ENCODE results near the gene DTHD1.

The DTHD1 gene

DNA sequence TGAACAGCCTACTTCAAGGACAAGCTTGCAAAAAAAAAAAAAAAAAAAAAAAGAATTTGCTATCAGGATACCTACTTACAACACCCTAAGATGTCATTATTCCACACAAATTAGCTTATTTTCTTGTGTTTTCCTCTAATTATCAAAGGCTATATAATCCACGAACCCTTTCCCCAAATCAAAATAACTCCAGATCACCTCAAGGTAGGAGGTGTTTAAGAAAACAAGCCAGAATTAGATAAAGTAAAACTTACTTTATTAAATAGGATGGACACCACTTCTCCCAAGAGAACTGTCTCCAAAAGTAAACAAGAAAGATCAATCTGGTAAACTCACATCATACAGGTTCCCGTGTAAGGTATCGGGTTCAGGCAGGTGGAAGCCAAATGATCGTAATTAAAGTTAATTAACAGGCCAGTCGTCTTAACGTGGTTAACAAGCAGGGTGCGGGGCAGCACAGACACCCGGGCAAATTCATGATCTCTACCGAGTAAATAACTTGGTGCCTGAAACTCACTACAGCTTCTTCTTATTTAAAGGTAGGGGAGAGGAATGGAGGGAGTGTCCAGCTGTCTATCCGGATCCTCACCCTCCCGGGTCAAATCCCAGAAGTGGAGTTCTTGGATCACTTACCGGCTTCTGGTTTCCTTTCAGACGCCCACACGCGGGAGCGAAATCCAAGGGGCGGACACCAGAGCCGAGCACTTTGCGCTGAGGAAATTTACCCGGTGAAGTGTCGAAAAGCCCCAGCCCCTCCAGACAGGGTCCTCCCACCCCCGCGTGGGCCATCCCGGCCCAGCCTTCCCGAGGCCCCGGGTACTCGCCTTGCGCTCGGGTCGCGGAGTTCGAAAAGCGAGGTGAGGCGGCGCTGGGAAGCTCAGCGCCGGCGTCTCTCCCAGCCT, 37.8 kb upstream of the DTHD1 start:
- Histone ChIP-seq H3K27me3 (ENCODE audit: control insufficient read depth in 1 of 2, insufficient read depth in 1 of 2, low read length in 2 of 2) (peaks cover 0 to 30% of the 10 kb centered on the region in 2 experiments), H3K4me3 (ENCODE audit: insufficient read depth in 1 of 2, low read depth in 1 of 2, low read length in 2 of 2) (peak overlapping the region; percentile 74 to 87), H2BK5ac (ENCODE audit: low read depth, low read length, poor library complexity, severe bottlenecking) (peak overlapping the region; percentile 86), H3K4me1 (ENCODE audit: control insufficient read depth, insufficient read depth, low read depth, low read length) (peaks cover 2% of the 10 kb centered on the region), H3K4ac (ENCODE audit: low read depth in 1 of 2, low read length in 2 of 2) (no peak overlapping the region), H3K18ac (ENCODE audit: low read depth in 1 of 2, low read length in 2 of 2) (peak overlapping the region in 1 of 2 experiments; percentile 28), H3K27ac (ENCODE audit: low read length, poor library complexity, severe bottlenecking) (peak overlapping the region; percentile 74), H3K9me3 (ENCODE audit: control insufficient read depth, low read length) (no peaks in the 10 kb centered on the region), H2AFZ (ENCODE audit: low read depth, low read length) (no peak overlapping the region), H3K23ac (ENCODE audit: low read length in 2 of 2) (no peak overlapping the region), H2AK5ac (ENCODE audit: low read length, severe bottlenecking) (no peak overlapping the region), H3K79me1 (replicated peaks; ENCODE audit: low read length, poor library complexity, severe bottlenecking) (peaks cover 1% of the 10 kb centered on the region), H3K4me2 (ENCODE audit: low read length, poor library complexity, severe bottlenecking) (peak overlapping the region; percentile 97), H4K91ac (ENCODE audit: low read length) (no peak overlapping the region), H2BK12ac (ENCODE audit: low read length in 2 of 2) (no peak overlapping the region), H4K8ac (ENCODE audit: low read length) (no peak overlapping the region), H2BK15ac (ENCODE audit: low read depth, poor library complexity, severe bottlenecking) (no peak overlapping the region), H2BK120ac (ENCODE audit: low read depth, low read length) (no peak overlapping the region), H3K14ac (ENCODE audit: low read length in 2 of 2) (peak overlapping the region in 1 of 2 experiments; percentile 55), H3K9ac (ENCODE audit: low read length) (peak overlapping the region; percentile 32), H3K36me3 (ENCODE audit: control insufficient read depth in 1 of 2, insufficient read depth in 2 of 2, low read depth in 1 of 2, low read length in 2 of 2) (no peaks in the 10 kb centered on the region)
- DNase-seq, result peak; percentile 25
- 6% methylated on average over 18 of the region's 38 CpGs for WGBS

DNA sequence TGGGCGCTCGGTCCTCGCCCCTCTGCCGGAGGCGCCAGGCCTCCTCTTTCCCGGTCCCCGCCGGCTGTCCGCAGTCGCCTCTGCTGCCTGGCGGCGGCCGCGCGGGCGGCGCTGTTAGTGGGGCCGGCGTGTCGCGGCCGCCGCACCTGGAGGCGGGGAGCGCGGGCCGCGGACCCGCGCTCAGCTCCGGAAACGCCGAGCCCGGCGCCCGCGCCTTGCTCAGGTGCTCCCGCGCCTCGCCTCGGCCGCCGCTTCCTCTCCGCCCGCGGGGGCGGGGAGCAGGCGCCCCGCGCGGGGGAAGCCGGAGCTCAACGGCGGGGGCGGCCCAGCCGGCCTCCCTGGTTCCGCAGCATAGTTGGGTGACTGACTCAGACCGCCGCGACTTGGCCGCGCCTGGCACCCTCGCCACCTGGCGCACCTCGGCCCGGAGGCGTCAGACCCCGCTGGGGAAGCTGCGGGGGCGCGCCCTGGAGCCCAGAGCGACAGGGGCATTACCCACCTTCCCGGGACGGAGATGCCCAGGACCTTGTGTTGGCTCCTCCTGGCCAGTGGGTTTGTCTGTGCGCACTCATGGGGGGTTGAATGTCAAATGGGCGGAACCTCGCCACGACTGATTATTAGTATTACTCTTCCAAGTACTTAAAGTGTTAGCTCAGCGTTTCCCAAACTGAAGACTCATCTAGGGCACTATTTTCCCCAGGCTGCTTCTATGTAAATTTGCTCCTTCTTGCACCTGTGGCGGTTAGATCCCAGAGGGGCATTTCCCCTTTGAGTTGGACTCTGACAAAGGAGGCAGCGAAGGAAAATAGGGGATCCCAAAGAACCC, 36.9 kb upstream of the DTHD1 start, which contains the start of gene ARAP2:
Gene ARAP2, minus strand, starts transcription at position 258 of the 826 bp plus-strand sequence. CDS start 15,028 bp downstream, outside the sequence.
- H3K14ac ChIP-seq (ENCODE audit: low read length in 2 of 2), result peak within 1 kb of the TSS in 1 of 2 experiments; percentile 55
- peak within 1 kb of the TSS; percentile 86 for H2BK5ac ChIP-seq (ENCODE audit: low read depth, low read length, poor library complexity, severe bottlenecking)
- H2BK15ac ChIP-seq (ENCODE audit: low read depth, poor library complexity, severe bottlenecking), result no peak within 1 kb of the TSS
- peaks cover 1% of the 10 kb centered on the region for H3K79me1 ChIP-seq (replicated peaks; ENCODE audit: low read length, poor library complexity, severe bottlenecking)
- peak; percentile 13 for DNase-seq
- peak within 1 kb of the TSS; percentile 32 for H3K9ac ChIP-seq (ENCODE audit: low read length)
- H3K4me1 ChIP-seq (ENCODE audit: control insufficient read depth, insufficient read depth, low read depth, low read length), result peaks cover 2% of the 10 kb centered on the region
- no peak within 1 kb of the TSS for H2BK120ac ChIP-seq (ENCODE audit: low read depth, low read length)
- WGBS, result 3% methylated on average over 40 of the region's 81 CpGs
- no peak within 1 kb of the TSS for H2BK12ac ChIP-seq (ENCODE audit: low read length in 2 of 2)
- H2AFZ ChIP-seq (ENCODE audit: low read depth, low read length), result peak within 1 kb of the TSS; percentile 77
- no peak within 1 kb of the TSS for H2AK5ac ChIP-seq (ENCODE audit: low read length, severe bottlenecking)
- peaks cover 0 to 30% of the 10 kb centered on the region in 2 experiments for H3K27me3 ChIP-seq (ENCODE audit: control insufficient read depth in 1 of 2, insufficient read depth in 1 of 2, low read length in 2 of 2)
- H3K4me2 ChIP-seq (ENCODE audit: low read length, poor library complexity, severe bottlenecking), result peak within 1 kb of the TSS; percentile 97
- H4K8ac ChIP-seq (ENCODE audit: low read length), result peak within 1 kb of the TSS; percentile 60
- peak within 1 kb of the TSS in 1 of 2 experiments; percentile 69 for H3K23ac ChIP-seq (ENCODE audit: low read length in 2 of 2)
- peak within 1 kb of the TSS; percentile 74 for H3K27ac ChIP-seq (ENCODE audit: low read length, poor library complexity, severe bottlenecking)
- no peaks in the 10 kb centered on the region for H3K9me3 ChIP-seq (ENCODE audit: control insufficient read depth, low read length)
- H3K36me3 ChIP-seq (ENCODE audit: control insufficient read depth in 1 of 2, insufficient read depth in 2 of 2, low read depth in 1 of 2, low read length in 2 of 2), result no peaks in the 10 kb centered on the region
- H3K18ac ChIP-seq (ENCODE audit: low read depth in 1 of 2, low read length in 2 of 2), result peak within 1 kb of the TSS in 1 of 2 experiments; percentile 28
- H4K91ac ChIP-seq (ENCODE audit: low read length), result no peak within 1 kb of the TSS
- H3K4me3 ChIP-seq (ENCODE audit: insufficient read depth in 1 of 2, low read depth in 1 of 2, low read length in 2 of 2), result peak within 1 kb of the TSS; percentile 74 to 87
- H3K4ac ChIP-seq (ENCODE audit: low read depth in 1 of 2, low read length in 2 of 2), result no peak within 1 kb of the TSS

DNA sequence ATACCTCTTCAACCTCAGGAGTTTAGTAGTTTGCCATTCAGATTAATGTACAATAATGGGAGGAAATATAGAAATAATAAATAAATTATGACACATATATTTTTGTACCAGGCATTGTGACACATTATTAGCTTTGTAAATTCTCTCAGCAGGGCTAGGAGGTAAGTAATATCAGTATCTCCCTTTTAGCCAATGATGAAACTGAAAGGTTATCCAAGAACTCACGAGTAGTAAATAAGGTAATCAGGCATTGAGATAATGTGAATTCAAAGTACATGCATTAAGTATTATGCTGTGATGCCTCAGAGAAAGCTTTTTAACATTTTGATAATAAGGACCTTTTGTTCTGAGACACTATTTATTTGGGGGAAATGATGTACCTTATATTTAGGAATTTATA, 31.8 kb upstream of the DTHD1 start:
- peaks cover 2% of the 10 kb centered on the region for H3K4me1 ChIP-seq (ENCODE audit: control insufficient read depth, insufficient read depth, low read depth, low read length)
- no peak overlapping the region for H3K9ac ChIP-seq (ENCODE audit: low read length)
- H3K14ac ChIP-seq (ENCODE audit: low read length in 2 of 2), result no peak overlapping the region
- no peak overlapping the region for H2BK15ac ChIP-seq (ENCODE audit: low read depth, poor library complexity, severe bottlenecking)
- H3K23ac ChIP-seq (ENCODE audit: low read length in 2 of 2), result no peak overlapping the region
- DNase-seq, result no peak
- no peak overlapping the region for H2AFZ ChIP-seq (ENCODE audit: low read depth, low read length)
- no peak overlapping the region for H3K4me3 ChIP-seq (ENCODE audit: insufficient read depth in 1 of 2, low read depth in 1 of 2, low read length in 2 of 2)
- no peak overlapping the region for H2BK120ac ChIP-seq (ENCODE audit: low read depth, low read length)
- no peaks in the 10 kb centered on the region for H3K36me3 ChIP-seq (ENCODE audit: control insufficient read depth in 1 of 2, insufficient read depth in 2 of 2, low read depth in 1 of 2, low read length in 2 of 2)
- no peak overlapping the region for H3K27ac ChIP-seq (ENCODE audit: low read length, poor library complexity, severe bottlenecking)
- no peak overlapping the region for H2BK5ac ChIP-seq (ENCODE audit: low read depth, low read length, poor library complexity, severe bottlenecking)
- no peak overlapping the region for H3K18ac ChIP-seq (ENCODE audit: low read depth in 1 of 2, low read length in 2 of 2)
- no peak overlapping the region for H4K8ac ChIP-seq (ENCODE audit: low read length)
- no peaks in the 10 kb centered on the region for H3K9me3 ChIP-seq (ENCODE audit: control insufficient read depth, low read length)
- H3K79me1 ChIP-seq (replicated peaks; ENCODE audit: low read length, poor library complexity, severe bottlenecking), result no peaks in the 10 kb centered on the region
- peaks cover 0 to 14% of the 10 kb centered on the region in 2 experiments for H3K27me3 ChIP-seq (ENCODE audit: control insufficient read depth in 1 of 2, insufficient read depth in 1 of 2, low read length in 2 of 2)
- H3K4me2 ChIP-seq (ENCODE audit: low read length, poor library complexity, severe bottlenecking), result no peak overlapping the region
- H4K91ac ChIP-seq (ENCODE audit: low read length), result no peak overlapping the region
- WGBS, result 100% methylated on average over 1 of the region's 1 CpG
- H2BK12ac ChIP-seq (ENCODE audit: low read length in 2 of 2), result no peak overlapping the region
- no peak overlapping the region for H3K4ac ChIP-seq (ENCODE audit: low read depth in 1 of 2, low read length in 2 of 2)
- H2AK5ac ChIP-seq (ENCODE audit: low read length, severe bottlenecking), result no peak overlapping the region

DNA sequence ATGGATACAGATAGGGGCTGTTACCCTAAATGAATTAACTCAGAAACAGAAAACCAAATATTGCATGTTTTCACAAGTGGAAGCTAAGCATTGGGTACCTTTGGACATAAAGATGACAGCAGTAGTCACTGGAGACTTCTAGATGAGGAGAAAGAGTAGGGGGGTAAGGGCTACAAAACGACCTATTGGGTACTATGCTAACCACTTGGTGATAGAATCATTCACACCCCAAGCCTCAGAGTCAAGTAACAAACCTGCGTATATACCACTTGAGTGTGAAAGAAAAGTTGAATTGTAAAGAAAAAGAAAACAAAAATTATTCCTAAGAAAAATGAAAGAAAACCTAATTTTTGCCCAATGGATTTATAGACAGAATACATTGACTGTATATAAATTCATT, 29.4 kb upstream of the DTHD1 start:
- Histone ChIP-seq H3K27me3 (ENCODE audit: control insufficient read depth in 1 of 2, insufficient read depth in 1 of 2, low read length in 2 of 2) (no peaks in the 10 kb centered on the region), H3K4me3 (ENCODE audit: insufficient read depth in 1 of 2, low read depth in 1 of 2, low read length in 2 of 2) (no peak overlapping the region), H3K79me1 (replicated peaks; ENCODE audit: low read length, poor library complexity, severe bottlenecking) (no peaks in the 10 kb centered on the region), H3K23ac (ENCODE audit: low read length in 2 of 2) (no peak overlapping the region), H3K4me2 (ENCODE audit: low read length, poor library complexity, severe bottlenecking) (no peak overlapping the region), H2BK5ac (ENCODE audit: low read depth, low read length, poor library complexity, severe bottlenecking) (no peak overlapping the region), H2BK12ac (ENCODE audit: low read length in 2 of 2) (no peak overlapping the region), H3K36me3 (ENCODE audit: control insufficient read depth in 1 of 2, insufficient read depth in 2 of 2, low read depth in 1 of 2, low read length in 2 of 2) (no peaks in the 10 kb centered on the region), H3K18ac (ENCODE audit: low read depth in 1 of 2, low read length in 2 of 2) (no peak overlapping the region), H2AK5ac (ENCODE audit: low read length, severe bottlenecking) (no peak overlapping the region), H3K4ac (ENCODE audit: low read depth in 1 of 2, low read length in 2 of 2) (no peak overlapping the region), H3K4me1 (ENCODE audit: control insufficient read depth, insufficient read depth, low read depth, low read length) (peaks cover 3% of the 10 kb centered on the region), H3K9ac (ENCODE audit: low read length) (no peak overlapping the region), H3K9me3 (ENCODE audit: control insufficient read depth, low read length) (no peaks in the 10 kb centered on the region), H2BK15ac (ENCODE audit: low read depth, poor library complexity, severe bottlenecking) (no peak overlapping the region), H4K91ac (ENCODE audit: low read length) (no peak overlapping the region), H3K14ac (ENCODE audit: low read length in 2 of 2) (no peak overlapping the region), H3K27ac (ENCODE audit: low read length, poor library complexity, severe bottlenecking) (no peak overlapping the region), H2AFZ (ENCODE audit: low read depth, low read length) (no peak overlapping the region), H4K8ac (ENCODE audit: low read length) (no peak overlapping the region), H2BK120ac (ENCODE audit: low read depth, low read length) (no peak overlapping the region)
- WGBS, result no CpG with 5 or more reads among the region's 2 CpGs
- DNase-seq, result no peak
